Activated T-helper 1 cell treated with Interleukin-2 at 50 U/mL for 16 hours (primary cell): ENCODE measurements around the gene KCMF1.

Experiments used
- DNase-seq: peaks from one replicate; pipeline ENCODE4 v3.0.0-alpha.2; 2020; ENCODE audit warnings: low read depth

Gene KCMF1

GRCh38 chr2:84956334-84957297 is 14.3 kb upstream of the KCMF1 start:
- no peak for DNase-seq

GRCh38 chr2:84957771-84958134 is 13.2 kb upstream of the KCMF1 start:
- no peak for DNase-seq

DNA sequence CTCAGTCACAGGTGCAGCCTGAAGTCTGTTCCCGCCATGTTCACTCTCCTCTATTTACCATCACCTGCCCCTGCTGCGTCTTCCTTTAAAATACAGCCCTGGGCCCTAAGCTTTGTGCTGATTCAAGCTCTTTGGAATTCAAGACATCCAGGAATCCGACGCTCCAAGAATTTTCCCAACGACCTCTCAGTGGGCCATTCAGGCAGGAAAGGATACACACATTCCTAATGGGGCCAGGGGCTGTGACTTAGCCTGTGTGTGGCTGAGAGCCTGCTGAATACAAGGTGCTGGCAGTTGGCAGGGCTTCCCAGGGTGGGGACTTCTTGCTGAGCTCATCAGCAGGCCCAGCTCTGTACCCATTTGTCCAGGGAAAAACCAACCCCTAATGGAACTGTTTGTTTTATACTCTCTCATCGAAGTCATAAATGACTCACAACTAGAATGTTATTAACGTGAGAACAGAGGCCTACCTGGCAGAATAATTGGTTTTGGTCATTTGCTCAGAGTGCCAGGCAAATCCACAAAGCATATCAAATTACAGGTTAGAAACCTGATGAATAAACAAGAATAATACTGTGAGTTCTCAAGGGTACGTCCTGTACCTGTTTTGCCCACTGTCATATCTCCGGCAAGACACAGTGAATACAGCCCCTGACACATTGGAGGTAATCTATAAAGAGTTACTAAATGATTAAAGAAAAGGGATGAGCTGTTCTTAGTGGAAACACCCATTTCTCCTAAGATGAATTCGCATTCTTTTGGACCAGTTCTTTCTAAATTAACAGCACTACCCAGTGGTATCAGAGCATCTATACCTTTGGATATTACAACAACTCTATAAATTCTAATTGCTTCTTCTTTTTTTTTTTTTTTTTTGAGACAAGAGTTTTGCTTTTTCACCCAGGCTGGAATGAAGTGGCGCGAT is 12.6 kb upstream of the KCMF1 start:
- DNase-seq: no peak

- DNase-seq: no peak
Measured at GRCh38 chr2:84959095-84959565, 11.8 kb upstream of the KCMF1 start.

GRCh38 chr2:84959566-84960506 is 11.1 kb upstream of the KCMF1 start:
- DNase-seq: no peak

DNA sequence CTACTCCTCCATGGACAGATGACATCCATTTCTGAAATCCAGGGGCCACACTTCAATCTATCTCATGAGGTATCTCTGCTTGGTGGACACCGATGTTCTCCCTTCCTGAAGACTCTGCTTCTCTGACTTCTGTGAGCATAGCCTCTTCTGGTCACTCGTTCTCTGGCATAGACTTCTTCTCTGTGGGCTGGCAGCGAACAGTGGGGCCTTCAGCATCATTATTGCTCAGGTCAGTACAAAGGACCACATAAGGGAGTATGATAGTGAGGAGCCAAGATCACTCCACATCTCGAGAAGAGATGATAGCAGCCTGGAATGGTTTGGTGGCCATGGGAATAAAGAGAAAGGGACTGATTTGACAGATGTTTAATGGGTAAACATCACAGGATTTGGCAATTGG is 8.0 kb upstream of the KCMF1 start:
- DNase-seq: no peak

DNA sequence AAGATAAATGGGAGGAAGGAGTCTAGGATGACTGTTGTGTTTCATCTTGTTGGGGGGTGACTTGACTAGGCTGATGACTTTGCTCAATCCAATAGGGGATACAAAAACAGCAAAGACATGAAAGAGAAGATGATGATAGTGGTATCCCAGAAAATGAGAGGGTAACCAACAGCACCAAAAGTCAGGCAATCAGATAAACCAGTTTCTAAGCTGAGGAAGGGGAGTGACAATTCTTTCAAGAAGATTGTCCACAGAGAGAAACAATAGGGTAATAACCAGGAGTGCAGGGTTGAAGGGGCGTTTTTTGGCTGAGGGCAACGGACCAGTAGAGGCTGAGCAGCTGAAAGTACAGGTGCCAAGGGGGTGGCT is 7.7 kb upstream of the KCMF1 start:
- DNase-seq: no peak

- no peak for DNase-seq
Measured at GRCh38 chr2:84963692-84964405, 7.1 kb upstream of the KCMF1 start.

- DNase-seq: no peak
Measured at GRCh38 chr2:84964406-84965191, 6.4 kb upstream of the KCMF1 start.

DNA sequence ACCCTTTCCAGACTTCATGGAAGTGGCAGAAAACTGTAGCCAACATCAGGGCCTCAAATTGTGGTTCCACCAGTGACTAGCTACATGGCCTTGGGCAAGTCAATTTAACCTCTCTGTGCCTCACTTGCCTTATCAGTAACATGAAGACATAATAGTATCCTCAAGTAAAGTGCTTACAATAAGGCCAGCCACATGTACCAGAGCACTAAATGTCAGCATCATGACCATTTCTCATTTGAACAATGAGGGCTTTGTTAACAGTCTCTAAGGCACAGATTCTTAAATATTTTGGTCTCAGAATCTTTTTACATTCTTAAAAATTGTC is 5.8 kb upstream of the KCMF1 start:
- no peak for DNase-seq

DNA sequence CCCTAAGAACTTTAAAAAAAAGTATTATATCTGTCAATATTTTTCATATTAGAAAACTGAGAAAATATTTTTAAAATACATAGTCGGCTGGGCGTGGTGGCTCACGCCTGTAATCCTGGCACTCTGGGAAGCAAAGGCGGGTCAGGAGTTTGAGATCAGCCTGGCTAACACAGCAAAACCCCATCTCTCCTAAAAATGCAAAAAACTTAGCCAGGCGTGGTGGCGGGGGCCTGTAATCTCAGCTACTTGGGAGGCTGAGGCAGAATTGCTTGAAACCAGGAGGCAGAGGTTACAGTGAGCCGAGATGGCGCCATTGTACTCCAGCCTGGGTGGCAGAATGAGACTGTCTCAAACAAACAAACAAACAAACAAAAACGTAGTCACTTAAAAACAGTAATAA is 5.1 kb upstream of the KCMF1 start:
- DNase-seq: no peak

DNA sequence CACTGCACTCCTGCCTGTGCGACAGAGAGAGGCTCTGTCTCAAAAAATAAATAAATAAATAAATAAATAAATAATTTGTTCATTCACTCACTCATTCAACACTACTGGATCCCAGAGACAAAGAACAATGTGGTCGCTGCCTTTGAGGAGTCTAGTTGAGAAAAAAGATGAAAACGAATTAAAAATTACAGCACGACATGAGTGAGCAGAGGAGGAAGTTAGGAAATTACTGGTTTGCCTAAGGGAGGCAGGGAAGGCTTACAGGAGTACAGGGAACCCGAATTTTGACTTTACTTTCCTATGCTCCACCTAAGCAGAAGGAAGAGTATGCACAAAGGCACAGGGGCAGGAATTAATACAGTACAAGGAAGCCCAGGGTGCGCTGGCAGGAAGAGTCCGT is 4.2 kb upstream of the KCMF1 start:
- DNase-seq: no peak

DNA sequence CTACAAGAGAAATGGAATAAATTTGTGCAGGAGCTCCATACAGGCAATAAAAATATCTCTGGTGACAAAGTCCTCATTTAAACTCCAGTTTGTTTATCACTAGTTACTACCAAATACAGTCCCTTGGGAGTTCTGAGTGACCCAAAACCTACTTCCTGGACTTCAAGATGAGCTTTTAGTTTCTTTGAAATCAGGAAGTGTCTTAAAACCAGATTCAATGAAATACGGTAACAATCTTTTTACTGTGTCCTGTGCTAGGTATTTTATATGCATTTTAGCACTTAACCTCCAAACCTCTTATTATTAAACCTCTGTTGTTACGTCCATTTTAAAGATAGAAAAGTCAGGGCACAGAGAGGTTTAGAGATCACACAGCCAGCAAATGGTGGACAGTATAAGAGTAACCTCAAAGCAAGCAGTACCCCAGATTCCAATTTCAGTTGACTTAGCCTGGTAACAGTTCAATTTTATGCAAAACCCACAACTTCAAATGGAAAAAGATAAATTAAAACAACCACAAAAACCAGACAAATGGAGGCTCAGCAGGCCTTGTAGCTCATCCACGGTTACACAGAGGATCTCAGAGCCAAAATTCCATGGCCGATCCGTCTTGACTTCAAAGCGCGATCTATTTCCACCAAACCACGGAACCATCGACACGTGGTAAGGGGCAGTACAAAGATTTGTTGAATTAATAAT is 1.3 kb upstream of the KCMF1 start:
- DNase-seq: no peak

- peak; percentile 34 for DNase-seq
Measured at GRCh38 chr2:84970210-84970867, 622 bp upstream of the KCMF1 start.

DNA sequence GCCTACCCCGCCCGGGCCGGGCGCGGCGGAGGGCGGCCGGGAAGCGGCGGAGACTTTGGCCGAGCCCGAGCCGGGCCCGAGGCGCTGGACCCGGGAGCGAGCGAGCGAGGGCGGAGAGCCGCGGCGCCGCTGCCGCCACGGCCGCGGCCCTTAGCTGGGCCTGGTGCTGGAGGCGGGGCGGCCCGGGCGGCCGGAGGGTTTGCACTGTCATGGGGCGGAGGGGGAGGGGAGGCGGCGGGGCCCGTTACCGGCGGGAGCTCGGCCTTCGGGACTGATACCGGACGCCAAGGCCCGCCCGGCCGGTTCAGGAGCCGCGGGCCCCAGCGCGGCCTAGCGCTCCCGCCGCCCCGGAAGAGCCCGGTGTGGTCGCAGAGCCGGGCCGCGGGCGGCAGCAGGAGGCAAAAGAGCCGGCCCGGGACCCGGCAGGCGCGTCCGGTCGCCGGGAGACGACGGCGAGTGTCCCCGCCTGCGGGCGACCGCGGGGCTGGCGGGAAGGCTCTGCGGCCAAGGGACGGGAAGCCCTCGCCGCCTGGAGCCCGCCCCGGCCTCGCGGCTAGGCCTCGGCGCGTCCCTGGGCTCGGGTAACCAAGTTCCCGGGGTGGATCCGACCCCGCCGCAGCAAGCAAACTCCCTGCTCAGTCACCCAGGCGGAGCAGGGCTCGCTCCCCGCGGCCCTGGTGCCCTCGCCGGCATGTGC is 697 bp downstream of the KCMF1 start:
- DNase-seq: peak; percentile 50

GRCh38 chr2:84972207-84972783 is 1.3 kb downstream of the KCMF1 start:
- no peak for DNase-seq

DNA sequence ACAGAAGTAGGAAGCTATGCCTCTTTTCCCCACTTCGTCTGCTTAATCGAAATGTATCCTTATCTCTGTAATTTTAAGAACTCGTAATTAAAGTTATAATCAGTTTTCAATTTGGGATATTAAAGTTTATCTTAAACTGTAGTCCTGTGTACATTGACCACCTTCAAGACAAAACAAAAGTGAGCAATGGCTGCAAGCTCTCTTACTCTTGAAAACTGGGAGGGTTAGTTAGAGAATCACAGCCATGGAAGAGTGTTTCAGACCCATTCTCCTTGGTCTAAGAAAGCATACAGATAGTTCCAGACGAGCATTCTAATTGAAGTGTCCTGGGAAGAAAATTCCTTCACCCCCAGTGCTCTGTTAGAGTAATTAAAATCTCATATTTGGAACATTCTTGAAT is 2.0 kb downstream of the KCMF1 start:
- DNase-seq: no peak

- no peak for DNase-seq
Measured at GRCh38 chr2:84980263-84980983, 9.5 kb downstream of the KCMF1 start.
